Neural cell (in vitro differentiated cells): Measurements from ENCODE around the gene RPP30.
"Not testable (repeated sequence)": the region's sequence is repeated elsewhere in the genome, so short reads cannot be mapped to it uniquely, and the experiment has no call there.

Experiments used
- EP300 ChIP-seq: fragments of 450-650 bp; conservative IDR thresholded peaks from 2 replicates; pipeline ENCODE4 v1.6.1; 2014; ENCODE audit warnings: antibody characterized with exemption, mild to moderate bottlenecking, moderate library complexity; ENCODE audit not compliant: poor library complexity, severe bottlenecking
- EZH2 ChIP-seq: fragments of 200-600, 300-800 bp; shearing (Covaris generic), sonication (generic); IDR thresholded peaks from 2 replicates; pipeline ENCODE4 v1.6.1; 2014; ENCODE audit warnings: antibody characterized with exemption, low read length, borderline replicate concordance, mild to moderate bottlenecking; ENCODE audit not compliant: insufficient read depth, poor library complexity, severe bottlenecking
- MXI1 ChIP-seq: fragments of 450-650 bp; conservative IDR thresholded peaks from 2 replicates; pipeline ENCODE4 v1.6.1; 2014; ENCODE audit warnings: antibody characterized with exemption, mild to moderate bottlenecking; ENCODE audit not compliant: poor library complexity, severe bottlenecking
- POLR2AphosphoS5 ChIP-seq: IDR thresholded peaks from 2 replicates; pipeline ENCODE4 v1.6.1; 2012
- TAF1 ChIP-seq: IDR thresholded peaks from 2 replicates; pipeline ENCODE4 v1.6.1; 2012; ENCODE audit warnings: low read depth
- TF ChIP-seq, protein P1 (sequence below): fragments of 450-650 bp; IDR thresholded peaks from 2 replicates; pipeline ENCODE4 v1.5.1; 2014; ENCODE audit warnings: antibody characterized with exemption, mild to moderate bottlenecking, moderate library complexity; ENCODE audit not compliant: poor library complexity, severe bottlenecking
- TF ChIP-seq, protein P2 (sequence below): IDR thresholded peaks from 2 replicates; pipeline ENCODE4 v1.6.1; 2012; ENCODE audit warnings: borderline replicate concordance

DNA sequence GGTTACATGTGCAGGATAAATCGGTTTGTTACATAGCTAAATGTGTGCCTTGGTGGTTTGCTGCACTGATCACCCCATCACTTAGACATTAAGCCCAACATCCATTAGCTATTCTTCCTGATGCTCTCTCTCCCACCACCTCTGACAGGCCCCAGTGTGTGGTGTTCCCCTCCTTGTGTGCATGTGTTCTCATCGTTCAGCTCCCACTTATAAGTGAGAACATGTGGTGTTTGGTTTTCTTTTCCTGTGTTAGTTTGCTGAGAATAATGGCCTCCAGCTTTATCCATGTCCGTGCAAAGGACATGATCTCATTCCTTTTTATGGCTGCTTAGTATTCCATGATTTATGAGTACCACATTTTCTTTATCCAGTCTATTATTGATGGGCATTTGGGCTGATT, 71.2 kb downstream of the RPP30 start:
- TF ChIP-seq, protein P1, sequence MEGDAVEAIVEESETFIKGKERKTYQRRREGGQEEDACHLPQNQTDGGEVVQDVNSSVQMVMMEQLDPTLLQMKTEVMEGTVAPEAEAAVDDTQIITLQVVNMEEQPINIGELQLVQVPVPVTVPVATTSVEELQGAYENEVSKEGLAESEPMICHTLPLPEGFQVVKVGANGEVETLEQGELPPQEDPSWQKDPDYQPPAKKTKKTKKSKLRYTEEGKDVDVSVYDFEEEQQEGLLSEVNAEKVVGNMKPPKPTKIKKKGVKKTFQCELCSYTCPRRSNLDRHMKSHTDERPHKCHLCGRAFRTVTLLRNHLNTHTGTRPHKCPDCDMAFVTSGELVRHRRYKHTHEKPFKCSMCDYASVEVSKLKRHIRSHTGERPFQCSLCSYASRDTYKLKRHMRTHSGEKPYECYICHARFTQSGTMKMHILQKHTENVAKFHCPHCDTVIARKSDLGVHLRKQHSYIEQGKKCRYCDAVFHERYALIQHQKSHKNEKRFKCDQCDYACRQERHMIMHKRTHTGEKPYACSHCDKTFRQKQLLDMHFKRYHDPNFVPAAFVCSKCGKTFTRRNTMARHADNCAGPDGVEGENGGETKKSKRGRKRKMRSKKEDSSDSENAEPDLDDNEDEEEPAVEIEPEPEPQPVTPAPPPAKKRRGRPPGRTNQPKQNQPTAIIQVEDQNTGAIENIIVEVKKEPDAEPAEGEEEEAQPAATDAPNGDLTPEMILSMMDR: not testable (repeated sequence)
- TF ChIP-seq EZH2, TAF1, EP300, POLR2AphosphoS5, MXI1: not testable (repeated sequence)
- TF ChIP-seq, protein P2, sequence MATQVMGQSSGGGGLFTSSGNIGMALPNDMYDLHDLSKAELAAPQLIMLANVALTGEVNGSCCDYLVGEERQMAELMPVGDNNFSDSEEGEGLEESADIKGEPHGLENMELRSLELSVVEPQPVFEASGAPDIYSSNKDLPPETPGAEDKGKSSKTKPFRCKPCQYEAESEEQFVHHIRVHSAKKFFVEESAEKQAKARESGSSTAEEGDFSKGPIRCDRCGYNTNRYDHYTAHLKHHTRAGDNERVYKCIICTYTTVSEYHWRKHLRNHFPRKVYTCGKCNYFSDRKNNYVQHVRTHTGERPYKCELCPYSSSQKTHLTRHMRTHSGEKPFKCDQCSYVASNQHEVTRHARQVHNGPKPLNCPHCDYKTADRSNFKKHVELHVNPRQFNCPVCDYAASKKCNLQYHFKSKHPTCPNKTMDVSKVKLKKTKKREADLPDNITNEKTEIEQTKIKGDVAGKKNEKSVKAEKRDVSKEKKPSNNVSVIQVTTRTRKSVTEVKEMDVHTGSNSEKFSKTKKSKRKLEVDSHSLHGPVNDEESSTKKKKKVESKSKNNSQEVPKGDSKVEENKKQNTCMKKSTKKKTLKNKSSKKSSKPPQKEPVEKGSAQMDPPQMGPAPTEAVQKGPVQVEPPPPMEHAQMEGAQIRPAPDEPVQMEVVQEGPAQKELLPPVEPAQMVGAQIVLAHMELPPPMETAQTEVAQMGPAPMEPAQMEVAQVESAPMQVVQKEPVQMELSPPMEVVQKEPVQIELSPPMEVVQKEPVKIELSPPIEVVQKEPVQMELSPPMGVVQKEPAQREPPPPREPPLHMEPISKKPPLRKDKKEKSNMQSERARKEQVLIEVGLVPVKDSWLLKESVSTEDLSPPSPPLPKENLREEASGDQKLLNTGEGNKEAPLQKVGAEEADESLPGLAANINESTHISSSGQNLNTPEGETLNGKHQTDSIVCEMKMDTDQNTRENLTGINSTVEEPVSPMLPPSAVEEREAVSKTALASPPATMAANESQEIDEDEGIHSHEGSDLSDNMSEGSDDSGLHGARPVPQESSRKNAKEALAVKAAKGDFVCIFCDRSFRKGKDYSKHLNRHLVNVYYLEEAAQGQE: not testable (repeated sequence)
